HepG2 (cell line): ENCODE measurements around the gene CCDC142. TPM values are rescaled to one million over a fixed set of nuclear protein-coding genes. Genes with fewer than 3 reads are reported as not detected.

Source experiments
- AGO2 ChIP-seq: fragments of 200-400 bp; formaldehyde crosslinking; optimal IDR thresholded peaks from 2 replicates; pipeline ENCODE3; 2017; ENCODE audit warnings: mild to moderate bottlenecking, low read depth, low read length, moderate library complexity
- EP300 ChIP-seq, 3 experiments: sonication (generic) in 1 of 3; formaldehyde crosslinking in 1 of 3; IDR thresholded peaks; 2 replicates each; pipeline versions ENCODE4 v1.5.1 to v1.6.1; 2011 to 2020; ENCODE audit warnings: low read depth in 2 of 3, low read length in 2 of 3, borderline replicate concordance in 1 of 3, improper control_type of control experiment in 1 of 3, mild to moderate bottlenecking in 1 of 3, missing genetic modification reagents in 1 of 3, moderate library complexity in 1 of 3
- FOSL2 ChIP-seq: sonication (generic); formaldehyde crosslinking; IDR thresholded peaks from 2 replicates; pipeline ENCODE4 v1.4.0; 2020; ENCODE audit warnings: missing genetic modification reagents
- KAT2B ChIP-seq: fragments of 150-350 bp; IDR thresholded peaks from 2 replicates; pipeline ENCODE4 v1.6.1; 2014; ENCODE audit warnings: low read depth, low read length, borderline replicate concordance
- KMT2A ChIP-seq: sonication (generic); formaldehyde crosslinking; IDR thresholded peaks from 2 replicates; pipeline ENCODE4 v1.4.0; 2020; ENCODE audit warnings: missing genetic modification reagents
- MEIS2 ChIP-seq: sonication (generic); formaldehyde crosslinking; IDR thresholded peaks from 2 replicates; pipeline ENCODE4 v1.9.0; 2021; ENCODE audit warnings: mild to moderate bottlenecking, missing genetic modification reagents
- NFKB2 ChIP-seq: sonication (generic); formaldehyde crosslinking; IDR thresholded peaks from 2 replicates; pipeline ENCODE4 v1.4.0; 2020; ENCODE audit warnings: missing genetic modification reagents, borderline replicate concordance
- POLR2A ChIP-seq, 2 experiments: IDR thresholded peaks; 2 replicates each; pipeline ENCODE4 v1.6.1; 2011; ENCODE audit warnings: low read depth in 2 of 2, low read length in 2 of 2, mild to moderate bottlenecking in 1 of 2, moderate library complexity in 1 of 2; ENCODE audit not compliant: insufficient read depth in 1 of 2
- SNRNP70 ChIP-seq: fragments of 200-400 bp; formaldehyde crosslinking; IDR thresholded peaks from 2 replicates; pipeline ENCODE4 v1.6.1; 2017; ENCODE audit warnings: mild to moderate bottlenecking, low read depth, low read length, moderate library complexity
- TAF1 ChIP-seq: sonication (generic); formaldehyde crosslinking; IDR thresholded peaks from 2 replicates; pipeline ENCODE4 v1.4.0; 2020; ENCODE audit warnings: missing genetic modification reagents
- TEAD3 ChIP-seq: optimal IDR thresholded peaks from 2 replicates; pipeline ENCODE3; 2016; ENCODE audit warnings: borderline replicate concordance
- THAP7 ChIP-seq: sonication (generic); formaldehyde crosslinking; IDR thresholded peaks from 2 replicates; pipeline ENCODE4 v1.8.1; 2023; ENCODE audit warnings: mild to moderate bottlenecking, missing genetic modification reagents
- XBP1 ChIP-seq: sonication (generic); formaldehyde crosslinking; IDR thresholded peaks from 2 replicates; pipeline ENCODE4 v1.5.0; 2020; ENCODE audit warnings: missing genetic modification reagents
- YY1 ChIP-seq: IDR thresholded peaks from 2 replicates; pipeline ENCODE4 v1.6.1; 2011; ENCODE audit warnings: low read length, low read depth, moderate library complexity, mild to moderate bottlenecking; ENCODE audit not compliant: insufficient read depth, insufficient replicate concordance
- ZBTB20 ChIP-seq: sonication (generic); formaldehyde crosslinking; IDR thresholded peaks from 2 replicates; pipeline ENCODE4 v1.8.1; 2023; ENCODE audit warnings: missing genetic modification reagents, low read depth, mild to moderate bottlenecking, borderline replicate concordance
- ZFP37 ChIP-seq: sonication (generic); formaldehyde crosslinking; IDR thresholded peaks from 2 replicates; pipeline ENCODE4 v1.4.0; 2020; ENCODE audit warnings: missing genetic modification reagents, borderline replicate concordance
- ZFX ChIP-seq: sonication (generic); formaldehyde crosslinking; IDR thresholded peaks from 2 replicates; pipeline ENCODE4 v1.4.0; 2020; ENCODE audit warnings: mild to moderate bottlenecking, low read depth, missing genetic modification reagents, moderate library complexity
- ZNF263 ChIP-seq: sonication (generic); formaldehyde crosslinking; IDR thresholded peaks from 2 replicates; pipeline ENCODE4 v1.4.0; 2020; ENCODE audit warnings: missing genetic modification reagents
- ZNF552 ChIP-seq: sonication (generic); formaldehyde crosslinking; IDR thresholded peaks from 2 replicates; pipeline ENCODE4 v1.9.0; 2022; ENCODE audit warnings: missing genetic modification reagents, mild to moderate bottlenecking, borderline replicate concordance
- ZNF598 ChIP-seq: sonication (generic); formaldehyde crosslinking; IDR thresholded peaks from 2 replicates; pipeline ENCODE4 v1.5.1; 2020; ENCODE audit warnings: mild to moderate bottlenecking, missing genetic modification reagents, borderline replicate concordance
- ZNF616 ChIP-seq: sonication (generic); formaldehyde crosslinking; IDR thresholded peaks from 2 replicates; pipeline ENCODE4 v1.5.0; 2020; ENCODE audit warnings: low read depth, mild to moderate bottlenecking, missing genetic modification reagents
- ZNF7 ChIP-seq: IDR thresholded peaks from 2 replicates; pipeline ENCODE4 v1.6.1; 2016; ENCODE audit warnings: missing biosample characterization, missing genetic modification reagents
- polyA plus RNA-seq, 8 experiments: library from polyadenylated mRNA; depleted of rRNA in 3 of 8; stranded (reverse) in 7 of 8; unstranded in 1 of 8; fragments of >200 nt; fragmentation: Illumina TruSeq in 4 of 8; extraction: Trizol in 4 of 8; gene quantifications; 2 replicates each; pipeline versions ENCODE4 v1.2.1 to v1.2.3, GENCODE V29; 2011 to 2016; ENCODE audit warnings: low read depth in 4 of 8, missing spikeins in 1 of 8, mixed read lengths in 1 of 8; ENCODE audit not compliant: insufficient read depth in 1 of 8
- total RNA-seq, 5 experiments: library from RNA; depleted of rRNA; stranded (reverse); fragments of >200 nt; fragmentation: Illumina TruSeq; extraction: Trizol; gene quantifications; 2 replicates each; pipeline ENCODE4 v1.2.3, GENCODE V29; 2016; ENCODE audit warnings: low read depth in 1 of 5
- TF ChIP-seq, protein P1 (sequence below): sonication (generic); formaldehyde crosslinking; IDR thresholded peaks from 2 replicates; pipeline ENCODE4 v1.4.0; 2020; ENCODE audit warnings: missing genetic modification reagents
- TF ChIP-seq, protein P2 (sequence below): sonication (generic); formaldehyde crosslinking; IDR thresholded peaks from 2 replicates; pipeline ENCODE4 v1.5.0; 2020; ENCODE audit warnings: missing genetic modification reagents

Gene CCDC142
- total and polyA plus RNA-seq, 2 of the 13 experiments (the other 11 are each of a cell fraction or from before 2014, with no cell fraction given) = 14.7 to 30.4 TPM

DNA sequence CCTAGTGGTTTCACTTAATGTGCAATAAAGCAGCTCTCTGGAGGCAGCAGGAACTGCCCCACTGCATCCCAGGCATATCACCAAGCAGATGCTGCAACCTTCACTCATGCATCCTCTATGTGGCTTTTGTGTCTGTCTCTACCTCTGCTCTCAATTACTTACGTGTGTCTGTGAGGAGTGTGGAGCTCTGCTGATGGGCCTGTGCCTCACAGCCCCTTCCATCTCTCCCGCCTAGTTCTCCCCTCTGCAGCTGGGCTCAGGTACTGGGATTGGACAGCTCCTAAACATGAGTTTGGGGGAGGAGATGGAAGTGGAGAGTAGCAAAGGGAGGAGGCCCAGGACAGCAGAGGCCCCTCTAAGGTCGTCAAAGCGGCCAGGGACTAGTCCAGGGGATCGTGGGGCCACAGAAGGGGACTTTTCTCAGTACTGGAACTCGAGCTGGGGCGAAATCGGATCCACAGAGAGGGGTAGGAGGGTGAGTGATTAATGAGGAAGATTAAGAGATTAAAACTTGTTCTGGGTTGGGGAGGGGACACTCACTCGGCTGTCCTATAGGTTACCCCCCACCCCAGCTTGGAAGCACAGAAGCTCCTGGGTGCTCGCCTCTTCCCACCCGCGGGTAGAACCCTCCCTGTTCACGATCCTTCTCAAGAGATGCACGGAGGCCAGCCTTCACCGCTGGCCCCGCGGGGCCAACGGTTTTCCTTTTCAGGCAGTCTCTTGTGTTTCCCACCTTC, 18.7 kb upstream of the CCDC142 start (continued):
- TF ChIP-seq EP300 (IDR thresholded peaks at IDR 0.05; ENCODE audit: low read depth in 2 of 2, low read length in 2 of 2) (peak in 1 of 2 experiments; percentile 23; a peak in 1 of 4 replicates), EP300 (CRISPR knock-in tag; IDR thresholded peaks at IDR 0.05; ENCODE audit: borderline replicate concordance) (no peak), XBP1 (no peak), ZFX (no peak; the same call in none of the 2 replicates), YY1 (peak; percentile 20), ZNF263 (no peak), ZNF552 (CRISPR knock-in tag) (no peak), ZBTB20 (CRISPR knock-in tag) (no peak), KAT2B (no peak), NFKB2 (CRISPR knock-in tag) (peak; percentile 37; the same call in 1 of the 2 replicates), ZNF7 (CRISPR knock-in tag) (no peak), TEAD3 (CRISPR knock-in tag) (peak; percentile 33), THAP7 (CRISPR knock-in tag) (peak; percentile 60; the same call in 1 of the 2 replicates), ZFP37 (no peak), AGO2 (no peak), SNRNP70 (no peak), ZNF616 (CRISPR knock-in tag) (0 out of 2 replicates have a peak, but pooled peaks have one; percentile 10), MEIS2 (no peak), ZNF598 (CRISPR knock-in tag) (0 out of 2 replicates have a peak, but pooled peaks have one; percentile 42), FOSL2 (CRISPR knock-in tag) (no peak), KMT2A (CRISPR knock-in tag) (0 out of 2 replicates have a peak, but pooled peaks have one; percentile 37), POLR2A (IDR thresholded peaks at IDR 0.05; ENCODE audit: insufficient read depth in 1 of 2, low read depth in 2 of 2, low read length in 2 of 2) (peak in 1 of 2 experiments; percentile 63; a peak in 2 of 4 replicates), TAF1 (peak; percentile 38; the same call in 1 of the 2 replicates)
- TF ChIP-seq, protein P1, sequence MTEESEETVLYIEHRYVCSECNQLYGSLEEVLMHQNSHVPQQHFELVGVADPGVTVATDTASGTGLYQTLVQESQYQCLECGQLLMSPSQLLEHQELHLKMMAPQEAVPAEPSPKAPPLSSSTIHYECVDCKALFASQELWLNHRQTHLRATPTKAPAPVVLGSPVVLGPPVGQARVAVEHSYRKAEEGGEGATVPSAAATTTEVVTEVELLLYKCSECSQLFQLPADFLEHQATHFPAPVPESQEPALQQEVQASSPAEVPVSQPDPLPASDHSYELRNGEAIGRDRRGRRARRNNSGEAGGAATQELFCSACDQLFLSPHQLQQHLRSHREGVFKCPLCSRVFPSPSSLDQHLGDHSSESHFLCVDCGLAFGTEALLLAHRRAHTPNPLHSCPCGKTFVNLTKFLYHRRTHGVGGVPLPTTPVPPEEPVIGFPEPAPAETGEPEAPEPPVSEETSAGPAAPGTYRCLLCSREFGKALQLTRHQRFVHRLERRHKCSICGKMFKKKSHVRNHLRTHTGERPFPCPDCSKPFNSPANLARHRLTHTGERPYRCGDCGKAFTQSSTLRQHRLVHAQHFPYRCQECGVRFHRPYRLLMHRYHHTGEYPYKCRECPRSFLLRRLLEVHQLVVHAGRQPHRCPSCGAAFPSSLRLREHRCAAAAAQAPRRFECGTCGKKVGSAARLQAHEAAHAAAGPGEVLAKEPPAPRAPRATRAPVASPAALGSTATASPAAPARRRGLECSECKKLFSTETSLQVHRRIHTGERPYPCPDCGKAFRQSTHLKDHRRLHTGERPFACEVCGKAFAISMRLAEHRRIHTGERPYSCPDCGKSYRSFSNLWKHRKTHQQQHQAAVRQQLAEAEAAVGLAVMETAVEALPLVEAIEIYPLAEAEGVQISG (CRISPR knock-in tag) = no peak
- TF ChIP-seq, protein P2, sequence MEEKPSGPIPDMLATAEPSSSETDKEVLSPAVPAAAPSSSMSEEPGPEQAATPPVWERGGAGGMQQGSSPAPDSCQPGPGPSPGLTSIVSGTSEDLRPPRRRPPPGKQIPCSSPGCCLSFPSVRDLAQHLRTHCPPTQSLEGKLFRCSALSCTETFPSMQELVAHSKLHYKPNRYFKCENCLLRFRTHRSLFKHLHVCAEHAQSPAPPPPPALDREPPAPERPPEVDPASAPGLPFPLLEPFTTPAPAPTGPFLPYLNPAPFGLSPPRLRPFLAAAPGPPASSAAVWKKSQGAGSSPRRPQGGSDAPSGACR (CRISPR knock-in tag) = 0 out of 2 replicates have a peak, but pooled peaks have one; percentile 44
